Colonic mucosa (tissue), 4 donors: ENCODE results near the gene CELSR1. TPM values are rescaled to one million over a fixed set of nuclear protein-coding genes. Genes with fewer than 3 reads are reported as not detected.

ENCODE experiments used
- DNase-seq: peaks from one replicate; pipeline ENCODE4 v3.0.0-alpha.2; 2020
- H3K27ac ChIP-seq: fragments of 200-600 bp; one replicate; pipeline ENCODE4 v1.8.0; 2021
- H3K27me3 ChIP-seq: fragments of 200-600 bp; one replicate; pipeline ENCODE4 v1.8.0; 2021
- H3K36me3 ChIP-seq: fragments of 200-600 bp; one replicate; pipeline ENCODE4 v1.8.0; 2021
- H3K4me1 ChIP-seq: fragments of 200-600 bp; one replicate; pipeline ENCODE4 v1.8.0; 2021; ENCODE audit warnings: mild to moderate bottlenecking
- H3K4me3 ChIP-seq: fragments of 200-600 bp; one replicate; pipeline ENCODE4 v1.8.0; 2021
- H3K9ac ChIP-seq, 2 donors: one replicate each; pipeline ENCODE4 v1.7.0; 2013; ENCODE audit warnings: control low read depth in 2 of 2, low read depth in 2 of 2, low read length in 2 of 2
- H3K9me3 ChIP-seq: fragments of 200-600 bp; one replicate; pipeline ENCODE4 v1.8.0; 2021
- intact Hi-C: fragments of 100-400 bp; cut with DNase I; formaldehyde crosslinking; loops from one replicate; pipeline ENCODE4 v1.14.1; 2022
- total RNA-seq, 2 donors: library from RNA; stranded (reverse); fragmentation: NEBNext Ultra II Directional in 1 of 2; extraction: Animal tissue kit (Norgen Biotek cat#: 25700) in 1 of 2; gene quantifications; one replicate each; pipeline ENCODE4 v1.2.1, GENCODE V29; 2021
- TF ChIP-seq, protein P1 (sequence below): fragments of 200-600 bp; IDR thresholded peaks from one replicate; pipeline ENCODE4 v1.8.0; 2022; ENCODE audit warnings: antibody characterized with exemption, mild to moderate bottlenecking
- donor health status: healthy.
- donor health status: DM: no; HTN: no; CAD: no.
- donor health status: DM: no; HTN: no; CAD: no.

Gene CELSR1
- total RNA-seq, 2 donors from 2014 or later = 2.7 to 7.8 TPM

DNA sequence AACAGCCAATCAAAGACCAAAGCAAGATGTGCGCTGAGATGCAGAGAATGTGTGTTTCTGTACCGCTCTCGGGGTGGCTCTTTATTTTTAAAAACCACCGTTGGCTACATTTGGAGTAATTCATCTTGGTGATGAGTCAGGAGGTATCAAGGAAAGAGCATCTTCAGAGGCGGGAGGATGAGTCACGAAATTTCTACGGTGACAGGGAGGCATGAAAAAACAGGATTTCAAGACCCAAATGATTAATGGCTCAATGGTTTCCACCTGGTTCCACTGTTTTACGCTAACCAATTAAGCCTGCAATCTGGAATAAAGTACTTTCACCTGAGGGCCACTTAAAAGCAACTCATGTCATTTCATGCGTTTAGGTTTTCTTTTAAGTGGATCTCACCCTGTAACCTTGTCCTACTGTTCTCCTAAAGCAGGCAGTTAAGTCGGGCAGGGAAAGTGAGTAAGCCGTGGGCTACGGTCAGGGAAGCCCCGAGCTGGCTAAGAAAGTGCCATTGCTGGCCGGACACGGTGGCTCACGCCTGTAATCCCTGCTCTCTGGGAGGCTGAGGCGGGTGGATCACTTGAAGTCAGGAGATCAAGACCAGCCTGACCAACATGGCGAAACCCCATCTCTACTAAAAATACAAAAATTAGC, 74.6 kb downstream of the CELSR1 start:
- no peak for DNase-seq
- Histone ChIP-seq H3K9ac (no peak overlapping the region), H3K27me3 (no peaks in the 10 kb centered on the region), H3K27ac (no peak overlapping the region), H3K4me1 (no peaks in the 10 kb centered on the region), H3K4me3 (no peak overlapping the region), H3K36me3 (no peaks in the 10 kb centered on the region), H3K9me3 (no peaks in the 10 kb centered on the region)
- TF ChIP-seq, protein P1, sequence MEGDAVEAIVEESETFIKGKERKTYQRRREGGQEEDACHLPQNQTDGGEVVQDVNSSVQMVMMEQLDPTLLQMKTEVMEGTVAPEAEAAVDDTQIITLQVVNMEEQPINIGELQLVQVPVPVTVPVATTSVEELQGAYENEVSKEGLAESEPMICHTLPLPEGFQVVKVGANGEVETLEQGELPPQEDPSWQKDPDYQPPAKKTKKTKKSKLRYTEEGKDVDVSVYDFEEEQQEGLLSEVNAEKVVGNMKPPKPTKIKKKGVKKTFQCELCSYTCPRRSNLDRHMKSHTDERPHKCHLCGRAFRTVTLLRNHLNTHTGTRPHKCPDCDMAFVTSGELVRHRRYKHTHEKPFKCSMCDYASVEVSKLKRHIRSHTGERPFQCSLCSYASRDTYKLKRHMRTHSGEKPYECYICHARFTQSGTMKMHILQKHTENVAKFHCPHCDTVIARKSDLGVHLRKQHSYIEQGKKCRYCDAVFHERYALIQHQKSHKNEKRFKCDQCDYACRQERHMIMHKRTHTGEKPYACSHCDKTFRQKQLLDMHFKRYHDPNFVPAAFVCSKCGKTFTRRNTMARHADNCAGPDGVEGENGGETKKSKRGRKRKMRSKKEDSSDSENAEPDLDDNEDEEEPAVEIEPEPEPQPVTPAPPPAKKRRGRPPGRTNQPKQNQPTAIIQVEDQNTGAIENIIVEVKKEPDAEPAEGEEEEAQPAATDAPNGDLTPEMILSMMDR = no peak
- intact Hi-C loops = no loop called here

DNA sequence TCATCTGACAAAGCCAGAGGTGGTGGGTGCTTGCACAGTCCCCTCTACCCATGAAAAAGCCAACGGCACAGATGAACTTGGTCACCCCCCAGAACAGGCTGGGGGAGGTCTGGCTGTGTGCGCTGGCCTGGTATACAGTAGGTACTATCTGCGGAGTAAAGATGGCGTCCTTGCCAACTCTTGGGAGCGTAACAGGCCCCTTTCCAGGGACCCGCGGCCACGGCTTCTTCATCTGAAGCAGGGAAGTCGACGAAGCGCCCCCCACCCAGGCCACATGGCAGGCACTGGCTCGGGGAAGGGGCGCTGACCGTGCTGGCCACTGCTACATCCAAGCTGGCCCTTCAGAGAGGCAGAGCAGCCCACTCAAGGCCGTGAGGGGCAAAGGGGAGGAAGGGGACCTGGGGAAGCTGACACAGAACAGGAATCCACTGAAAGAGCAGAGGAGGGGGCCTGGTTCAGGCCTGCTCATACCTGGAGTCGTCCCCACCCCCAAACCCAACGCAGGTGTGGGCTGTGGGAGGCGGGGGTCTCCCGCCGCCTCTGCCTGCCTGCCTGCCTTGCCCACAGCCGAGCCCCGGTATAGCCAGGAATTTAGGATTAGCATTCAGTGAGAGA, 75.7 kb downstream of the CELSR1 start:
- no peak overlapping the region for H3K27ac ChIP-seq
- H3K4me3 ChIP-seq = no peak overlapping the region
- TF ChIP-seq, protein P1 = no peak

DNA sequence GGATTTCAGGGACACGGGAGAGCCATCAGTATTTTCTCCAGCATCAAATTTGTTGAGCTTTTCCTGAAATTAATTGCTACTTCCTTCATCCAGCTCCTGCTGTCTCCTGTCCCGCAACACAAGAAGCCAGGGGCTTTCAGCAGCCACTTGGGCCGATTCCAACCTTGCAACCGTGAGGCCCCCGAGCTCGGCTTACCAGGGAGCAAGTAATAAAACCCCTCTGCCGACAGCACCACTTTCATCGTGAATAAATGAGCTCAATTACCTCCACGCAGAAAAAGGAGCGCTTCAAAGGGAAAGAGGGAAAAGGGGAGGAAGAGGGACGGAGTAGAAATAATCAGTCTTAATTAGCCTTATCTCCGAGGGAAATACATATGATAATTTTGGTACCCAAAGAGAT, 76.6 kb downstream of the CELSR1 start:
- no peaks in the 10 kb centered on the region for H3K27me3 ChIP-seq
- H3K4me3 ChIP-seq = no peak overlapping the region
- H3K36me3 ChIP-seq = no peaks in the 10 kb centered on the region
- intact Hi-C loops = no loop called here
- no peaks in the 10 kb centered on the region for H3K9me3 ChIP-seq
- H3K27ac ChIP-seq = no peak overlapping the region
- TF ChIP-seq, protein P1 = no peak
- DNase-seq = no peak
- H3K4me1 ChIP-seq = no peaks in the 10 kb centered on the region
- H3K9ac ChIP-seq = no peak overlapping the region

More for the DNA sequence above, 75.7 kb downstream of the CELSR1 start:
- intact Hi-C loops = no loop called here
- no peak overlapping the region for H3K9ac ChIP-seq
- H3K27me3 ChIP-seq = no peaks in the 10 kb centered on the region
- no peaks in the 10 kb centered on the region for H3K9me3 ChIP-seq
- no peak for DNase-seq
- no peaks in the 10 kb centered on the region for H3K4me1 ChIP-seq
- H3K36me3 ChIP-seq = no peaks in the 10 kb centered on the region

DNA sequence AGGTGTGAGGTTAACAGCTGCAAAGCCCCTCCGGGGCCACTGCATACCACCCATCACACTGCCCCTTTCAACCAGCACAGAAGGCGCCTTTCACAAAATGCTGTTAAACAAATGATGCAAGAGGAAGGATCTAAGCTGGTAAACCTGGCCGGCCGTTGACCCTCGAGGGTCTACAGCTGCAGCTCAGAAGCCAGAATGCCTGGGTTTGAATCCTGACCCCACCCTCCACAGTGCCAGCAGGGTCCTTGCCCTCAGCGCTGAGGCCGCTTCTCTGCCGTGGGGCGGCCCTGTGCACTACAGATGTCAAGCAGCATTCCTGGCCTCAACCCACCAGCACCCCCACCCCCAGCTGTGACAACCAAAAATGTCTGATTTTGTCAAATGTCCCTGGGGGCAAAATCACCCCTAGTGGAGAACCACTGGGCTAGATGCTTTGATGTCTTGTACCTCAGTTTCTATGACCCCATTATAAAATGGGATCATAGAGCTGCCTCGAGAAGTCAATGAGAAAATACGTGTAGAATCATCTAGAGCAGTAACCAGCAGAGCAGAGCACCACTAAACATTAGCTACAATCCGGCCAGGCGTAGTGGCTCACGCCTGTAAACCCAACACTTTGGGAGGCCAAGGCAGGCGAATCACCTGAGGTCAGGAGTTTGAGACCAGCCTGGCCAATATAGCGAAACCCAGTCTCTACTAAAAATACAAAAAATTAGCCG, 77.9 kb downstream of the CELSR1 start:
- intact Hi-C loops = no loop called here
- Histone ChIP-seq H3K27me3 (no peaks in the 10 kb centered on the region), H3K9ac (no peak overlapping the region), H3K9me3 (no peaks in the 10 kb centered on the region), H3K36me3 (no peaks in the 10 kb centered on the region), H3K4me1 (no peaks in the 10 kb centered on the region), H3K4me3 (no peak overlapping the region), H3K27ac (no peak overlapping the region)
- TF ChIP-seq, protein P1 = no peak
- DNase-seq = no peak

DNA sequence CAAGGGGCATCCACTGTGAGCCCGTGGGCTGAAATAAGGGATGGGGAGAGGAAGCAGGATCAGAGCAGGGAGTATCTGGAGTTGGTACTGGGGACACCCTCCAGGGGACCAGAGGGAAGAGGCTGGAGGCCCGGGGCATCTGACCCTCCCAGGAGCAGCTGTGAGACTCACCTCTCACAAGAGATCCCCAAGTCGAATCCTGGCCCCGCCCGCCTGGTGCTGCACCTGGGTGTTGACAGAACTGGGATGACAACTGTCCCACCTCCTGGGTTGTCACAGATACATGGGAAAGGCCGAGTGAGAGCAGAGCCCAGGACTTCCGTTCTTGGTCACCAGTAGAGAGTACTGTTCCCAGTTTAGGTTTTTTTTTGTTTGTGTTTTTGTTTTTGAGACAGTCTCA, 78.9 kb downstream of the CELSR1 start:
- intact Hi-C loops = no loop called here
- Histone ChIP-seq H3K9ac (no peak overlapping the region), H3K27ac (no peak overlapping the region), H3K4me3 (no peak overlapping the region), H3K4me1 (no peaks in the 10 kb centered on the region), H3K9me3 (no peaks in the 10 kb centered on the region), H3K27me3 (no peaks in the 10 kb centered on the region), H3K36me3 (no peaks in the 10 kb centered on the region)
- TF ChIP-seq, protein P1 = no peak
- no peak for DNase-seq
